Measurements from ENCODE around the gene KLK4. TPM values are rescaled to one million over a fixed set of nuclear protein-coding genes. Genes with fewer than 3 reads are reported as not detected.
"Not testable (repeated sequence)": the region's sequence is repeated elsewhere in the genome, so short reads cannot be mapped to it uniquely, and the experiment has no call there.

KLK4 gene
- polyA plus RNA-seq, 12 donors = 0.21 TPM; not detected in 11

DNA sequence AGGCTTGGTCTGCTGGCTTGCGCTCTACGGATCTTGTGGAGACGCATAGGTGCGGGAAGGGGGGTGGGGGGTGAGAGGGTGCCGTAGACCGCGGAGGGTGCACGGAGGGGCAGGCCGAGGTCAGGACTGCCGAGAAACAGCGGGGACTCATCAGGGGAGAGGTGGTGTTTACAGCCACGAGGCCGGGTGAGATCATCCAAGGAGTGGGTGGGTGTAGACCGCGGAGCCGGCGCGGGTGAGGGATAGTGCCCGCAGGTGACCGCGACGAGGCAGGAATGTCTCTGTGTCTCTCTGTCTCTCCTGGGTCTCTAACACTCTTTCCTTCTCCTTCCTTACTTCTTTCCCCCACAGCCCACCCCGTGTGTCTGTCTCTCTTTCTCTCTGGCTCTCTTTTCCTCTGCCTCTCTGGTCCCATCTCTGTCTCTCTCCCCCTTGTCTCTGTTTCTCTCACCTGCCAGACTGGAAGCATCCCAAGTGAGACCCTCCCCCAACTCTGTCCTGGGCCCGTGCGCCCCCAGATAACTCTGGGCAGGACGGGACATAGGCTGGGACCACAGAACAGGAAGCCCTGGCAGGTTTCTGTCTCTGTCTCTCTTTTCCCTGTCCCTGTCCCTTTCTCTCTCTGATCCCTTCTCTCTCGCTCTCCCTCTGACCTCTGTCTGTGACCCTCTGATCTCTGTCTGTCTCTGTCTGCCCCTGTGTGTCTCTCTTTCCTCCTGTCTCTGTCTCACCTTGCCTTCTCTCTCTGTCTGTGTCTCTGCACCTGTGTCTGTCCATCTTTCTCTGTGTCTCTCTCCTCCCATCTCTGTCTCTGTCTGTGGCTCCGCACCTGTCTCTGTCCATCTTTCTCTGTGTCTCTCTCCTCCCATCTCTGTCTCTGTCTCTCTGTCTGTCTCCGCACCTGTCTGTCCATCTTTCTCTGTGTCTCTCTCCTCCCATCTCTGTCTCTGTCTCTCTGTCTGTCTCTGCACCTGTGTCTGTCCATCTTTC is 1.8 kb upstream of the KLK4 start:
- no peak for DNase-seq

DNA sequence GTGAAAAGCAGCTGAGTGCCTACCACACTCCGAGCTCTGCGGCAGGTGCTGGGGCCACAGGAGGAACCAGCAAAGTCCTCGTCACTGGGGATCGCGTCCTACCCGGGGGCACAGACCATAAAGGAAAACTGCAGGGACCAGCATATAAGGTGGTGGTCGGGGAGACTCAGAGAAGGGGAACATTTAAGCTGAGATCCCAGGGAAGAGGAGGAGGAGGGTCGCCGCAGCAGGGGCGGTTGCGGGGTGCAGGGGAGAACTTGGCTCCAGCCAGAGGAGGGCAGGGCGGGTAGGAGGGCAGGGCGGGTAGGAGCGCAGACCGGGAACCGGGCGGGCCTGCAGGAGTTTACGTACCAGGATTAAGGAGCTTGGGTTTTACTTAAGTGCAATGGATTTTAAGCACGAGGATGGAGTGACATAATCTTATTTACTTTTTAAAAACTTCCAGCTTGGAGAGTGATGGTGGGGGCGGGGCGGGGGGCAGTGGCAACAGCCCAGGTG is 956 bp upstream of the KLK4 start:
- DNase-seq = no peak

DNA sequence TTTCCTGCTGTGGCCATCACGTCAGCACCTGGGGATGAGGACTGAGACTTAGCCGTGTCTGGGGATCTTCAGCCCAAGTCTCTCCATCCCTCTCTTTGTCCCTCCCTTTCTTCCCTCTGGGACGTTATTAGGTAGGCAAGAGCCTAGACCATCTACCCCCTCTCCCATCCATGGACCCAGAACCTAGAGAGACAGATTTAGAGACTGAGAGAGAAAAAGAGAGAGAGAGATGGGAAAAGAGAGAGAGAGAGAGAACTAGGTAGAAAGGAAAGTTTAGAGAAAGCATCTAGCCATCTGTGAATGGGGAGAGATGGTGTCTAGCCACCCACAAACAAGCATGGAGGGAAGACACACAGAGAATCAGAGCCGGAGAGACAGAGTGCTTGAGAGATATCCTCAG is 473 bp downstream of the KLK4 start:
- DNase-seq = no peak

- DNase-seq = peak; percentile 6
These were observed 1.7 kb downstream of the KLK4 start for GRCh38 chr19:50909240-50910070.

DNA sequence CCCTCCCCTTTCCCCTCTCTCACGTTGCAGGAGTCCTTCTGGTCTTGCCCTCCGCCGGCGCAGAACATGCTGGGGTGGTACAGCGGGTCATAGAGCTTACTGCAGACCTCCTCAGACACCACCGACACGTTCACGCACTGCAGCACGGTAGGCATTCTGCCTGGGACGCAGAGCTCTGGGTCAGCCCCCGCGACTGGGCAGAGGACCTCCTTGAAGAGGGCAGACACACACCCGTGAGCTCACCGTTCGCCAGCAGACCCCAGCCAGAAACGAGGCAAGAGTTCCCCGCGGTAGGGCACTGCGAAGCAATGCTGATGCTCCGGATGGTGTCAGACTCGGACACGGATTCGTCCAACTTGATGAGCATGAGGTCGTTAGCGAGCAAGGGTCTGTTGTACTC is 2.9 kb downstream of the KLK4 start:
- no peak for DNase-seq

- no peak for DNase-seq
These were observed 5.0 kb downstream of the KLK4 start for GRCh38 chr19:50906217-50906616.

- no peak for DNase-seq
These were observed 8.6 kb downstream of the KLK4 start for GRCh38 chr19:50902640-50903039.

DNA sequence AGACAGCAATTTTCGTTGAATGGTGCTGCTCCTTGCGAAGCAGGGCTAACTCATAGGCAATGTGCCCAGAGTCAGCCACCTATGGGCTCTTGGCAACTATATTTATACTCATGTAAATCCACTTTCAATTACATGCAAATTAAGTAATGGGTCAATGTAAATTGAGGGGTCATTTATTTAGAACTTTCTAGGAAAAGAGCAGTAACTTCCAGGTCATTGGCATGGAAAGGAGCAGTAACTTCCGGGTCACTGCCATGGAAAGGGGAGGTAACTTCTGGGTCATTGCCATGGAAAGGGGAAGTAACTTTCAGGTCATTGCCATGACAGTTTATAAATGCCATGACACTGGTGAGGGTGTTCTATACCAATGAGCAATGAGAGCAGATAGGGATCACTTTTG is 11.6 kb downstream of the KLK4 start:
- DNase-seq = no peak

GRCh38 chr19:50898018-50898417 is 13.2 kb downstream of the KLK4 start:
- no peak for DNase-seq

GRCh38 chr19:50897612-50898011 is 13.6 kb downstream of the KLK4 start:
- no peak for DNase-seq

DNA sequence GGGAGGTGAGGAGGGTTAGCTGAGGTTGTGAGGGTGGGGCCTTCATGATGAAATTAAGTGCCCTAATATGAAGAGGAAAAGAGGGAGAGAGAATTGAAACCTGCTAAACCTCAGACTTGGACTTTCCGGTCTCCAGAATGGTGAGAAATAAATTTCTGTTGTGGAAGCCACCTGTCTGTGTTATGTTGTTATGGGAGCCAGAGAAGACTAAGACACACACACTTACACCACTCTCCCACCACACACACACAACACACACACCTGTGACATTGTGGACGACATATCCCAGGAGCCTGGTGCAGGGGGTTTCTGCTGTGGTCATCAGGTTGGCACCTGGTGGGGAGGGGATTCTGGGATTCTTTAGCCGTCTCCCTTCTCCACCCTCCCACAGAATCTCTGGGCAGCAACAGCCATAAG is 14.0 kb downstream of the KLK4 start:
- no peak for DNase-seq

DNA sequence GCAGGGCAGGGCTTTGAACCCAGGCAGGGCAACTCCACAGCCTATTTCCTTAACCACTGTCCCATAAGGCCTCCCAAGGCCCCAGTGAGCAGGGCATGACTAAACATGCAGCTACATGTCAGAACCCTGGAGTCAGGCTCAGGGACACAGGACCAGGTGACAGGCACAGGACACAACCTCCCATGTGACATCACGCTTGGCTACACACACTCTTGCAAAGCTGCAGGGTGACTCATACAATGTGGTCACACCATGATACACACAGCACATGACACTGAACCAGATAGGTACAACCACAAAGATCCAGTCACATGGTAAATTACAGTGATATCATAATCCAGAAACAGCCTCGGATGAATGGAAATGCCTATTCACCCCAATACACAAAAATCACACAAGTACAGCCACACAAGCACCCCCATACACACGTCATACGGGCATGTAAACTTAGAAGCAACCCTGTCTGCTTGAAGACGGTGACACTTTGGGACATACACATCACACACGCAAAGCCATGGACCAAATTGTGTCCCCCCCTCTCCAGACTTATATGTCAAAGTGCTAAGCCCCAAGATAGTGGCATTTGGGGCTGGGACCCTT is 14.5 kb downstream of the KLK4 start:
- DNase-seq = no peak

DNA sequence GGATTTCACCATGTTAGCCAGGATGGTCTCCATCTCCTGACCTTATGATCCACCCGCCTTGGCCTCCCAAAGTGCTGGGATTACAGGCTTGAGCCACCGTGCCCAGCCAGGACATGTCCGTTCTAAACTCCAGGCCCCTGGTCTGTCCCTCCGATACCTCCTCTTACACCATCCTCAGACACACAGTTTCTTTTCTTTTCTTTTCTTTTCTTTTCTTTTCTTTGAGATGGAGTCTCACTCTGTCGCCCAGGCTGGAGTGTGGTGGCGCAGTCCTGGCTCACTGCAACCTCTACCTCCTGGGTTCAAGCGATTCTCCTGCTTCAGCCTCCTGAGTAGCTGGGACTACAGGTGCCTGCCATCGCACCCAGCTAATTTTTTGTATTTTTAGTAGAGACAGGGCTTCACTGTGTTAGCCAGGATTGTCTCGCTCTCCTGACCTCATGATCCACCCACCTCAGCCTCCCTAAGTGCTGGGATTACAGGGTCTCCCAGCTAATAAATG is 15.1 kb downstream of the KLK4 start:
- DNase-seq = not testable (repeated sequence)

DNA sequence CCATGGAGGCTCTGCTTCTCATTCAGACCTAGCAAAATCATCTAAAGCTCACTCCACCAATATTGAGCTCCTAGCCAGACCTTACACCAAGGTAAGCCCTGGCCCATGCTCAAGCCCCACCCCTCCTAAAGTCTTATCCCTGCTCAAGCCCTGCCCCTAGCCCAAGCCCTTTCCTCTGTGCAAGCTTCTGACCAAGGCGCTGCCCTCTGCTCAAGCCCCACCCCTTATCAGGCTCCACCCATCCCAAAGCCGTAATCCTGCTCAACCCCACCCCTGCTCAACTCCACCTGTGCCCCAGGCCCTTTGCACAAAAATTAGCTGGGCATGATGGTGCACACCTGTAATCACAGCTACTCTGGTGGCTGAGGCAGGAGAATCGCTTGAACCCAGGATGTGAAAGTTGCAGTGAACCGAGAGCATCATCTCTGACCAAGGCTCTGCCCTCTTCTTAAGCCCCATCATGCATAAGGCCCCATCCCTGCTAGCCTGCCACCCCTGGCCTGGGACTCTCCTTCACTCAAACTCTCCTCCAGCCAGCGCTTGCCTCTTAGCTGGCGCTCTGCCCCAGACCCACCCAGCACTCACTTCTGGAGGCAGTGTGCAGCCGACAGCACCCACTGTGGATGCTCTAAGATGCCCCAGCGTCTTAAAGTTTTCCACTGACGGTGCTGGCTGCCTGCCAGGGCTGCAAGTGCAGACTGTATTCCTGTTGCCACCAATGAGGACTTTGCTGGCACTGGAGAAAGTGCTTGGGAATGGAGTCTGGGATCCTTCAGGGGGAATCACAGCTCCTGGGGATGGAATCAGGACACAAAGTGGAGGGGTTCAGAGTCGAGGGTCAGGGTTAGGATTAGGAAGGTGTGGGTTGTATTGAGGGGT is 16.5 kb downstream of the KLK4 start:
- no peak for DNase-seq

- no peak for DNase-seq
These were observed 18.0 kb downstream of the KLK4 start for GRCh38 chr19:50893047-50893736.

DNA sequence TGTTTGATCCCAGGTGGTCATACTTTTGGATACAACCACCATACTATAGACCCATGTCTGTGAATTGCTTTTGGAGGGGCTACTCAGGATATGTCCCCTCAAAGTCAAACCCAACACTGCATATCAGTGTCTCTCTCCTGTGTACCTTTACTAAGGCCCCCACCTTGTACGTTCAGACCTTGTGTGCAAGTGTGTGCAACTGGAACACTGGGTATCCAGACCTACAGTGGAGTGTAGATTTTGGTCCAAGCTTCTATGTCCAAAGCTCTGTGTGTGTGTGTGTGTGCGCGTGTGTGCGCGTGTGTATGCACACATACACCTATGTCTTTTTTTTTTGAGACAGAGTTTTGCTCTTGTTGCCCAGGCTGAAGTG is 20.0 kb downstream of the KLK4 start:
- DNase-seq = no peak

- DNase-seq = no peak
These were observed 20.6 kb downstream of the KLK4 start for GRCh38 chr19:50890422-50891252.

DNA sequence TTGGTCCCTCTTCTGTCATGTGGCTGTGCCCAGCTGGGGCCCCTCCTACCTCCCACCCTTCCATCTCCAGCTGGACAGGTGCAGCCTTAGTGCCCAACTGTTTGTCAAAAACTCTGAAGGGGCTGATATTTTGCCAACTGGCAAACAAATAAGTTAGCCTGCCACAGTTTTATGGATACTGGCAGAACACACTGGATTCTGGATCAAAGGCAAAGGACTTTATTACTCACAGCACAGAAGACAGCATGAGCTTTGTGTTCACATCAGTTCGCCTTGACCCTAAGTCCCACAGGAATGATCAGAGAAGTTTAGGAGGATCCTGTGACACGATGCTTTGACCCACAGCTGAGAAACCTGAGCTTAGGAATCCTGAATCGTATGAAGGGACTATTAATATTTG is 21.6 kb downstream of the KLK4 start:
- no peak for DNase-seq

GRCh38 chr19:50882188-50882587 is 29.0 kb downstream of the KLK4 start:
- no peak for DNase-seq

Data from muscle of arm (tissue), 12 donors.